COR-L47 (cell line): ENCODE measurements around the gene SMURF1.

Source experiments
- DNase-seq: peaks from one replicate; lab custom pipeline; 2025; lab: John Stamatoyannopoulos, UW

SMURF1 gene

DNA sequence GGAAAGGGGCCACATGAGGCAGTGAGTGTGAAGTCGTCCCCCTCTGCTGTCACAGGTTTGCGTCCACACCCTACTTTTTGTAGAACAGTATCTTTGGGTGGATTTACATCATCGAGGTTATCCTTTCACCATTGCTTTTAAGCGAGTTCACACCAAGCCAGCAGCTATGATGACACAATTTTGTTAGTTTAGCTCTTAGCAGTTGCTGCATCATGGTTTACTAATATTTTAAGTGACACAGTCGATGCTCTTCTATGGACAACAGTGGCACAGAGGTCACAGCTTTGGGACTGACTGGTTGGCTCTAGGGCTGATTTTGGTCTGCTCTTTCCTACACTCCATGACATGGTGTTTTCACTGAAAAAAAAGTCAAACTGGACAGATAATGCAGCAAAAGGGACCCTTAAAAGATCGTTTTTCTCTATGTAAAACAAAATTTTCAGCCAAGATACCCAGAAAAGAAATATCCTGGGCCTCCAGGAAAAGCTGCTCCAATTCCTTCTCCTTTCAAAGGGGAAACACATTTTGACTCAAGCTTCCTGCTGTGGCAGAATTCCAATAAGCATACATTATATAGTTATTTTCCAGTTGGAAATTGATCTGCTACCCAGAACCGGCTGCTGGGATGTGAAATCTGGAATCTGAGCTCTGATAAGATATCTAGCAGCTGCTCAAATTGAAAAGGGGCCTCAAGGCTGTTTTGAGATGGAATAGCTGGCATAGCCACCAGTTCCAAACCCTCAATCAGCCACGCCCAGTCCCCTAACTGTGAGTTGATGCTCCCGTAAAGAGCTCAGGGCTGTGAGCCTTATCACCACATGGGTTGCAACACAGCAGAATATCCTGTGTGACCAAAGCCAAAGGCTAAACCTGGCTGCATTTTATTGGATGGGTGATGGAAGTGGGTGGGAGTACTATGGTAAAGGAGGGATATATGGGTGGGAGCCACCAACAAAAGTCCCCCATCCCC, 114.2 kb downstream of the SMURF1 start:
- no peak for DNase-seq

GRCh38 chr7:99028261-99028973, 115.5 kb downstream of the SMURF1 start:
- DNase-seq: no peak

DNA sequence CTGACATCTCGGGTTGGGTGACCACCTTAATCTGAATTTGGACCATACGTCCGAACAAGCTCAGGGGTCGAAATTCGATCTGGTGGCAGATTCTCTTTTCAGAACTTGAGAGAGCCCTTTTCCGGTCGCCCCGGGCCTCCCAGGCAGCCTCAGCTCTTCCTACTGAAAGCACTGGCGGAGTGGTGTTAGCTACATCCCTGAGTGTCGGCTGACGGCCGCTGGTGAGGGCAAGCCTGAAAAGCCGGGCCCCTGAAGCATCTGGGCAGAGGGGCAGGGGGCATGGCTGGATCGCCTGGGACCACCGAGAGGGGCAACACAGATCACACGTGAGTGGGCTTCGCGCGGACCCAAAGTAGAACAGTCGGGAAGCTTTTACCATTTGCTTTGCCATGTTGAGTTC, 116.1 kb downstream of the SMURF1 start:
- DNase-seq: no peak

- DNase-seq: no peak
Measured at GRCh38 chr7:99027241-99027640, 116.7 kb downstream of the SMURF1 start.

- no peak for DNase-seq
Measured at GRCh38 chr7:99024066-99024465, 119.8 kb downstream of the SMURF1 start.

DNA sequence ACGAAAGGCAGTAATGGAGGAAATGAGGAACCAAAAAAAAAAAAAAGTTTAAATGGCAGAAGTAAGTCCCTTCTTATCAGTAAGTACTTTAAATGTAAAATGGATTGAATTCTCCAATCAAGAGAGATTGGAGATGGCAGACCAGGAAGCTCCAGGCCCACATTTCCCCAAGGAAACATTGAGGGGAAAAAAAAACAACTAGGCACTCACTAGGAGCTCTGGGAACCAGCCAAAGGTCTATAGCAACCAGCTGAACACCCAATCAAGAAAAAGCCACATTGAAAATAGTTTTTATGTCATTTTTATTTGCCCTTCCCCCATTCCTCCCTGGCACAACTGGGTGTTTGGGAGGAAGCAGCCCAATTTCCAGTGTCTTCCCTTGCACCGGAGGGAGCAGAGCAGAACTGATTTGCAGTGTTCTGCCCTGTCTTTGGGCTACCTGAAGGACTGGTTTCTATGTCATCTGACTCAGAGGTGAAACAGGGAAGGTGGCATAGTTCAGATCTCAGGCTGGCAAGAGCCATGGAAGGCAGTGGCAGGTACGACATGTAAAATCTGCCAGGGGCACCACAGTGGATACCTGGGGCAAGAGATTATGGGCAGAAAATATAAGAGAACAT, 121.9 kb downstream of the SMURF1 start:
- no peak for DNase-seq

GRCh38 chr7:99020413-99020715, 123.5 kb downstream of the SMURF1 start:
- DNase-seq: no peak

- DNase-seq: no peak
Measured at GRCh38 chr7:99019523-99020412, 124.1 kb downstream of the SMURF1 start.

- no peak for DNase-seq
Measured at GRCh38 chr7:99016196-99016595, 127.7 kb downstream of the SMURF1 start.

- DNase-seq: no peak
Measured at GRCh38 chr7:99014113-99014985, 129.6 kb downstream of the SMURF1 start.

DNA sequence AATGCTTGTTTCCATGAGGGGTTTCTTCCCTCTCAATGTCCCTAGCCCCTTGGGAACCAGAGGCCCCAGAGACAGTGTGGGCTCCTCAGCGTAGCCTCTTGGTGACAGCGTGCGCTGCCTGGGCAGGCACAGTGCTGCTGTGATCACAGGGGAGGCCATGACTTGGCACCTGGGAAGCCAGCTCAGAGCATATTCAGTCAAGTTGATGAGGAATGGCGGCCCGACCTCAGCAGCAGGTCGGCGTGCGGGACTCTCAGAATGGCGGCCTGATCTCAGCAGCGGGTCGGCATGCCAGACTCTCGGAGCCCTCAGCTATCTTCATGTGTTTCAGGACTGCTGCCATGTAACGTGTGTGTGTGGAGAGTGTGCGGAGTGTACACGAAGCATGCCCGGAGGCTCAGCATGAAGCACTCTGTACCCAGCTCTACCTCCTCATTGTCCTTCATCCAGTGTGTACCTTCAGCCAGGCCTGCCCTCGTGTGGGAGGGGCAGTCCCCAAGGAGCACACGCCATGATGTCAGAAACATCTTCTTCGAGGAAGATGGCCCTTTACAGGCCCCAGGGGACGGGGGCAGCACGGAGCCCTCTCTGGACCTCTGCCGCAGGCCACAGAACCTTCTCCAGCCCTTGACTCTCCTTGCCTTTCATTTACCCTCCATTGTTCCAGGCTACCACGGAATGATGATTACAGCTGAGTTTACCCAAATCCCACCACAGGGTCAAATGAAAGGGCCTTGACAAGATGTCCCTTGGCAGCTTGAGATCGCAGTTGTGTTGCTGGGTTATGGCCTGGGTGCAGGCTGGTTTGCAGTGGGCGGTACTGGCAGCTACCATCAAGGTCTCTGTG, 130.4 kb downstream of the SMURF1 start:
- no peak for DNase-seq

- DNase-seq: no peak
Measured at GRCh38 chr7:99012722-99013121, 131.2 kb downstream of the SMURF1 start.

DNA sequence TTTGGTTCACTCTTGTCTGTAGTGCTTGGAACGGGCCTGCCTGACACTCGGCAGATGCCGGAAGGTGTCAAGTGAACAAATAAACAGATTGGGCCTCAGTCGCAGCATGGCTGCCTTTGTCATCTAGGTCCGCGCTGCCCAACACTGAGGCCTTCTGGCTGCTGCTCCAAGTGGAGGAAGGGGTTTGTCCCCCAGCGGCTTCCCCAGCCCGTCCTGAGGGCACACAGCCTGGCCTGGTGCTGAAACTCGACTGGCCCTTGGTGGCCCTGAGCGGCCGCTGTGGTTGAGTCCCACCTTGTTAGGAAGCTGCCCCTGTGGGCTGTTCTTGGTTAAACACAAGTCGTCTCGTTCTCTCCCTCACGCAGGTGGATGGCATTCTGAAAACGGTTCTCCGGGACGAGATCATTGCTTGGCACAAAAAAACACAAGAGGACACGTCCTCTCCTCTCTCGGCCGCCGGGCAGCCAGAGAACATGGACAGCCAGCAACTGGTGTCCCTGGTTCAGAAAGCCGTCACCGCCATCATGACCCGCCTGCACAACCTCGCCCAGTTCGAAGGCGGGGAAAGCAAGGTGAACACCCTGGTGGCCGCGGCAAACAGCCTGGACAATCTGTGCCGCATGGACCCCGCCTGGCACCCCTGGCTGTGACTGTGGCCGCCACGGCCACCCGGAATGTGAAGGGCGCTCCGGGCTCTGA, 132.1 kb downstream of the SMURF1 start:
- no peak for DNase-seq

DNA sequence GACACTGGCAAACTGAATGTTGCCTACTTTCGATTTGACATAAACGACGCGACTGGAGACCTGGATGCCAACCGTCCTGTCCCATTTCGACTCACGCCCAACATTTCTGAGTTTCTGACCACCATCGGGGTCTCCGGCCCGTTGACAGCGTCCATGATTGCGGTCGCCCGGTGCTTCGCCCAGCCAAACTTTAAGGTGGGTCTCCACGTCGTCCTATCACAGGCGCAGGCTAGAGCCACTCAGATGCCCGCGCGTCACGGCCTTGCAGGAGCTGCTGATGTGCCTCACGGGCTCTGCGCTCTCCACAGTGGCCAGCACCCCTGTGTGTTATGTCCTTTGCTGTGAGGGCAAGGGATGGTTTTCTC, 132.6 kb downstream of the SMURF1 start:
- no peak for DNase-seq

GRCh38 chr7:99010281-99010680, 133.6 kb downstream of the SMURF1 start:
- no peak for DNase-seq

GRCh38 chr7:99008921-99009530, 134.9 kb downstream of the SMURF1 start:
- no peak for DNase-seq

- DNase-seq: no peak
Measured at GRCh38 chr7:99008181-99008631, 135.7 kb downstream of the SMURF1 start.

GRCh38 chr7:99006739-99007424, 137.0 kb downstream of the SMURF1 start:
- no peak for DNase-seq
